Measurements from ENCODE around the gene ABCA9. TPM values are rescaled to one million over a fixed set of nuclear protein-coding genes. Genes with fewer than 3 reads are reported as not detected.
A peak's percentile ranks its signal among the peaks of the same experiment; 100 is the strongest.
"Not testable (repeated sequence)": the region's sequence is repeated elsewhere in the genome, so short reads cannot be mapped to it uniquely, and the experiment has no call there.

ABCA9 gene
- total and polyA plus RNA-seq, 12 donors, result 1.7 to 14.8 (median 5.2) TPM

GRCh38 chr17:69084911-69085310 lies 24.2 kb upstream of the ABCA9 start:
- WGBS, 4 donors, result 75 to 84% (median 78%) methylated on average over 13 of the region's 13 CpGs
- Histone ChIP-seq H3K27ac (no peak overlapping the region), H3K27me3 (no peaks in the 10 kb centered on the region), H3K36me3 (replicated peaks in 1 of 2) (peaks cover 0 to 10% of the 10 kb centered on the region in 2 donors), H3K4me3 (no peak overlapping the region), H3K4me1 (replicated peaks in 1 of 2) (no peaks in the 10 kb centered on the region), H3K9me3 (replicated peaks in 1 of 3) (no peaks in the 10 kb centered on the region)
- intact Hi-C loops (cut with DNase I), result no loop called here
- no peak for DNase-seq
- no peak for TF ChIP-seq POLR2A (IDR thresholded peaks at IDR 0.05)
- peak in 5 of 6 experiments; percentile 7 to 33 (median 28) for TF ChIP-seq CTCF (IDR thresholded peaks at IDR 0.05)

GRCh38 chr17:69082696-69083095 lies 22.0 kb upstream of the ABCA9 start:
- Histone ChIP-seq H3K36me3 (replicated peaks in 1 of 2) (peaks cover 0 to 10% of the 10 kb centered on the region in 2 donors), H3K27ac (no peak overlapping the region), H3K4me3 (no peak overlapping the region), H3K27me3 (no peaks in the 10 kb centered on the region), H3K4me1 (replicated peaks in 1 of 2) (no peaks in the 10 kb centered on the region), H3K9me3 (replicated peaks in 1 of 3) (no peaks in the 10 kb centered on the region)
- 89 to 97% (median 91%) methylated on average over 2 of the region's 2 CpGs for WGBS, 4 donors
- intact Hi-C loops (cut with DNase I), result no loop called here
- TF ChIP-seq CTCF (IDR thresholded peaks at IDR 0.05), result no peak
- TF ChIP-seq POLR2A (IDR thresholded peaks at IDR 0.05), result no peak
- no peak for DNase-seq

GRCh38 chr17:69078864-69079263 lies 18.1 kb upstream of the ABCA9 start:
- DNase-seq, result no peak
- TF ChIP-seq POLR2A (IDR thresholded peaks at IDR 0.05) (no peak), CTCF (IDR thresholded peaks at IDR 0.05) (no peak)
- no peaks in the 10 kb centered on the region for H3K4me1 ChIP-seq (replicated peaks in 1 of 2)
- H3K27me3 ChIP-seq, result no peaks in the 10 kb centered on the region
- H3K27ac ChIP-seq, result no peak overlapping the region
- H3K4me3 ChIP-seq, result no peak overlapping the region
- H3K9me3 ChIP-seq (replicated peaks in 1 of 3), result no peaks in the 10 kb centered on the region
- peaks cover 0 to 5% of the 10 kb centered on the region in 2 donors for H3K36me3 ChIP-seq (replicated peaks in 1 of 2)
- intact Hi-C loops (cut with DNase I), result no loop called here

- Histone ChIP-seq H3K4me1 (replicated peaks in 1 of 2) (no peaks in the 10 kb centered on the region), H3K4me3 (no peak overlapping the region), H3K27me3 (no peaks in the 10 kb centered on the region), H3K27ac (no peak overlapping the region), H3K36me3 (replicated peaks in 1 of 2) (no peaks in the 10 kb centered on the region), H3K9me3 (replicated peaks in 1 of 3) (no peaks in the 10 kb centered on the region)
- no peak for DNase-seq
- intact Hi-C loops (cut with DNase I), result no loop called here
- TF ChIP-seq CTCF (IDR thresholded peaks at IDR 0.05) (no peak), POLR2A (IDR thresholded peaks at IDR 0.05) (no peak)
Measured at GRCh38 chr17:69075823-69076222, 15.1 kb upstream of the ABCA9 start.

GRCh38 chr17:69073392-69073791 lies 12.7 kb upstream of the ABCA9 start:
- intact Hi-C loops (cut with DNase I); H3K4me3 ChIP-seq; DNase-seq; H3K27ac ChIP-seq; H3K9me3 ChIP-seq (replicated peaks in 1 of 3); H3K36me3 ChIP-seq (replicated peaks in 1 of 2); H3K4me1 ChIP-seq (replicated peaks in 1 of 2); H3K27me3 ChIP-seq: not testable (repeated sequence)

- DNase-seq; H3K36me3 ChIP-seq (replicated peaks in 1 of 2); H3K9me3 ChIP-seq (replicated peaks in 1 of 3); H3K4me1 ChIP-seq (replicated peaks in 1 of 2); intact Hi-C loops (cut with DNase I); H3K4me3 ChIP-seq; H3K27ac ChIP-seq; H3K27me3 ChIP-seq: not testable (repeated sequence)
- WGBS, 4 donors, result 88 to 100% (median 92%) methylated on average over 1 of the region's 1 CpG
Measured at GRCh38 chr17:69072803-69073256, 12.1 kb upstream of the ABCA9 start.

- intact Hi-C loops (cut with DNase I); H3K4me1 ChIP-seq (replicated peaks in 1 of 2); DNase-seq; H3K4me3 ChIP-seq; H3K9me3 ChIP-seq (replicated peaks in 1 of 3); H3K36me3 ChIP-seq (replicated peaks in 1 of 2); H3K27ac ChIP-seq; H3K27me3 ChIP-seq: not testable (repeated sequence)
- WGBS, 4 donors, result 78 to 99% (median 90%) methylated on average over 4 of the region's 4 CpGs
Measured at GRCh38 chr17:69071233-69071586, 10.5 kb upstream of the ABCA9 start.

Data from adrenal gland (tissue), 12 donors.